Small intestine (tissue), 7 donors: ENCODE data around the gene PLVAP. TPM values are rescaled to one million over a fixed set of nuclear protein-coding genes. Genes with fewer than 3 reads are reported as not detected.
A peak's percentile ranks its signal among the peaks of the same experiment; 100 is the strongest.

Source experiments
- DNase-seq, 2 donors: peaks; one replicate each; pipeline versions ENCODE4 v3.0.0 to v3.0.0-alpha.2; 2013
- FAIRE-seq: peaks from 2 replicates; lab custom pipeline; 2012; peaks lifted over from hg19 to GRCh38; lab: Jason Lieb, UNC
- H3K27ac ChIP-seq, 3 donors: one replicate each; pipeline ENCODE4 v1.5.1; 2013; ENCODE audit warnings: low read length in 2 of 3, mild to moderate bottlenecking in 2 of 3, control low read depth in 1 of 3, inconsistent platforms in 1 of 3, low read depth in 1 of 3, moderate library complexity in 1 of 3
- H3K27me3 ChIP-seq, 3 donors: one replicate each; pipeline ENCODE4 v1.6.1; 2013; ENCODE audit warnings: low read length in 3 of 3, inconsistent platforms in 1 of 3; ENCODE audit not compliant: control insufficient read depth in 3 of 3, insufficient read depth in 3 of 3
- H3K36me3 ChIP-seq, 3 donors: one replicate each; pipeline ENCODE4 v1.6.1; 2013; ENCODE audit warnings: low read length in 3 of 3, inconsistent platforms in 1 of 3, low read depth in 1 of 3, mild to moderate bottlenecking in 1 of 3, moderate library complexity in 1 of 3; ENCODE audit not compliant: control insufficient read depth in 3 of 3, insufficient read depth in 2 of 3
- H3K4me1 ChIP-seq, 3 donors: one replicate each; pipeline ENCODE4 v1.6.1; 2013; ENCODE audit warnings: low read length in 2 of 3, inconsistent platforms in 1 of 3, low read depth in 1 of 3, mild to moderate bottlenecking in 1 of 3, moderate library complexity in 1 of 3; ENCODE audit not compliant: control insufficient read depth in 3 of 3, insufficient read depth in 2 of 3
- H3K4me3 ChIP-seq, 3 donors: one replicate each; pipeline ENCODE4 v1.5.1; 2013; ENCODE audit warnings: low read length in 3 of 3, control low read depth in 1 of 3, inconsistent platforms in 1 of 3, low read depth in 1 of 3, mild to moderate bottlenecking in 1 of 3, moderate library complexity in 1 of 3
- H3K9me3 ChIP-seq, 2 donors: one replicate each; pipeline ENCODE4 v1.6.1; 2013; ENCODE audit warnings: low read depth in 1 of 2, low read length in 1 of 2; ENCODE audit not compliant: control insufficient read depth in 2 of 2, insufficient read depth in 1 of 2
- WGBS, 3 donors: extraction: QIAGEN DNeasy Blood & Tissue Kit; methylation state at CpG; one replicate each; pipeline ENCODE4 v1.1.7; 2013; 5-methylcytosine and 5-hydroxymethylcytosine counted together
- polyA plus RNA-seq, 4 donors: library from polyadenylated mRNA; stranded (reverse) in 3 of 4; unstranded in 1 of 4; fragments of 200-250 nt in 3 of 4; fragments of 120-200 nt in 1 of 4; gene quantifications; one replicate each; pipeline versions ENCODE4 v1.2.1 to v1.2.3, GENCODE V29; 2013
- donor health status: healthy with polysubstance abuse.
- donor health status: control.
- donor health status: control.
- donor health status: Bipolar disorder and iron deficiency.
- donor health status: healthy.

The PLVAP gene
- polyA plus RNA-seq, 4 donors = 2.2 to 115 (median 19.4) TPM

- Histone ChIP-seq H3K9me3 (no peaks in the 10 kb centered on the region), H3K27me3 (no peaks in the 10 kb centered on the region), H3K4me1 (peaks cover 5 to 22% (median 7%) of the 10 kb centered on the region in 3 donors), H3K36me3 (peaks cover 0 to 4% (median 0%) of the 10 kb centered on the region in 3 donors), H3K27ac (no peak overlapping the region), H3K4me3 (no peak overlapping the region)
- WGBS, 3 donors = 61 to 75% (median 72%) methylated on average over 12 of the region's 12 CpGs
- DNase-seq (no peak), FAIRE-seq (no peak)
Measured at GRCh38 chr19:17303940-17304267, 73.2 kb downstream of the PLVAP start.

- no peak for FAIRE-seq
- WGBS, 3 donors = 2 to 3% (median 2%) methylated on average over 41 to 52 of the region's 52 CpGs
- H3K27ac ChIP-seq = peak within 1 kb of the TSS in 1 of 3 donors; percentile 40
Measured at GRCh38 chr19:17303167-17303939, 73.8 kb downstream of the PLVAP start, which contains the start of gene ABHD8. ABHD8 (minus strand) TSS chr19:17303425; CDS start chr19:17301616, 1,809 bp downstream.

GRCh38 chr19:17302391-17303166 is 74.6 kb downstream of the PLVAP start:
- H3K27me3 ChIP-seq = no peaks in the 10 kb centered on the region
- DNase-seq (peak in 1 of 2 donors; percentile 28), FAIRE-seq (no peak)
- WGBS, 3 donors = 18 to 25% (median 21%) methylated on average over 16 to 29 of the region's 29 CpGs
- peak overlapping the region; percentile 54 to 70 (median 60) for H3K4me3 ChIP-seq
- H3K27ac ChIP-seq = peak overlapping the region in 1 of 3 donors; percentile 40
- H3K4me1 ChIP-seq = peaks cover 5 to 22% (median 7%) of the 10 kb centered on the region in 3 donors
- H3K36me3 ChIP-seq = peaks cover 0 to 4% (median 0%) of the 10 kb centered on the region in 3 donors
- no peaks in the 10 kb centered on the region for H3K9me3 ChIP-seq

More at GRCh38 chr19:17303167-17303939, 73.8 kb downstream of the PLVAP start, which contains the start of gene ABHD8:
- H3K36me3 ChIP-seq = peaks cover 0 to 4% (median 0%) of the 10 kb centered on the region in 3 donors
- no peaks in the 10 kb centered on the region for H3K9me3 ChIP-seq
- H3K4me3 ChIP-seq = peak within 1 kb of the TSS; percentile 54 to 70 (median 60)
- H3K4me1 ChIP-seq = peaks cover 5 to 22% (median 7%) of the 10 kb centered on the region in 3 donors
- DNase-seq = peak; percentile 92 to 96
- H3K27me3 ChIP-seq = no peaks in the 10 kb centered on the region

Other genes with a start within 250 kb of the PLVAP start
- 10 to 100 TPM; 31.7 to 40.5 (median 37.2) TPM for gene USE1, start 162.0 kb downstream of the PLVAP start, polyA plus RNA-seq
- gene OCEL1, start 151.1 kb downstream of the PLVAP start, polyA plus RNA-seq = 10 to 100 TPM; 24.0 to 93.7 (median 50.9) TPM
- 10 to 100 TPM; 41.6 to 93.0 (median 74.9) TPM for gene NR2F6, start 131.4 kb downstream of the PLVAP start, polyA plus RNA-seq
- gene USHBP1, start 112.6 kb downstream of the PLVAP start, polyA plus RNA-seq = 1 to 10 TPM in 3 of 4 donors, not detected in 1; 1.4 to 4.7 (median 2.0) TPM
- 10 to 100 TPM; 68.9 to 82.7 (median 75.3) TPM for gene BABAM1, start 109.9 kb downstream of the PLVAP start, polyA plus RNA-seq
- gene ANKLE1, start 95.4 kb downstream of the PLVAP start, polyA plus RNA-seq = under 1 TPM in 3 of 4 donors, not detected in 1; 0.15 to 0.71 (median 0.22) TPM
- gene ABHD8, start 73.9 kb downstream of the PLVAP start, polyA plus RNA-seq = 1 to 10 TPM; 2.2 to 5.1 (median 3.9) TPM
- gene MRPL34, start 71.5 kb downstream of the PLVAP start, polyA plus RNA-seq = 100 to 1,000 TPM in 3 of 4 donors, 10 to 100 TPM in 1; 49.0 to 404 (median 278) TPM
- gene DDA1, start 67.8 kb downstream of the PLVAP start, polyA plus RNA-seq = 10 to 100 TPM; 29.4 to 57.5 (median 48.9) TPM
- gene ANO8, start 42.5 kb downstream of the PLVAP start, polyA plus RNA-seq = 1 to 10 TPM; 1.9 to 5.1 (median 3.9) TPM
- gene GTPBP3, start 39.8 kb downstream of the PLVAP start, polyA plus RNA-seq = 10 to 100 TPM in 2 of 4 donors, 1 to 10 TPM in 2; 9.2 to 18.5 (median 10.9) TPM
- gene CCDC194, start 16.9 kb upstream of the PLVAP start, polyA plus RNA-seq = under 1 TPM in 2 of 4 donors, not detected in 2; 0.07 to 0.24 TPM
- 100 to 1,000 TPM in 1 of 4 donors, 10 to 100 TPM in 2, 1 to 10 TPM in 1; 4.5 to 128 (median 40.2) TPM for gene BST2, start 28.3 kb upstream of the PLVAP start, polyA plus RNA-seq
- 100 to 1,000 TPM in 1 of 4 donors, 10 to 100 TPM in 3; 57.5 to 117 (median 78.1) TPM for gene MVB12A, start 42.7 kb upstream of the PLVAP start, polyA plus RNA-seq
- gene TMEM221, start 71.3 kb upstream of the PLVAP start, polyA plus RNA-seq = under 1 TPM in 2 of 4 donors, not detected in 2; 0.07 to 0.43 TPM
- not detected for gene NXNL1, start 83.6 kb upstream of the PLVAP start, polyA plus RNA-seq
- gene SLC27A1, start 93.2 kb upstream of the PLVAP start, polyA plus RNA-seq = 1 to 10 TPM in 3 of 4 donors, under 1 TPM in 1; 0.22 to 5.5 (median 3.1) TPM
- 100 to 1,000 TPM in 2 of 4 donors, 10 to 100 TPM in 2; 87.3 to 116 (median 105) TPM for gene PGLS, start 134.3 kb upstream of the PLVAP start, polyA plus RNA-seq
- 10 to 100 TPM; 21.0 to 49.1 (median 31.6) TPM for gene COLGALT1, start 178.3 kb upstream of the PLVAP start, polyA plus RNA-seq